Stimulated activated CD8-positive, alpha-beta memory T cell treated with anti-CD3 and anti-CD28 coated beads, Interleukin-4, amount 100 ng/mL, for 48 hours (primary cell): ENCODE measurements around the gene PAN3.

Experiments
- DNase-seq: peaks from one replicate; pipeline ENCODE4 v3.0.0-alpha.2; 2020

Gene PAN3

GRCh38 chr13:28229522-28230411, 91.4 kb downstream of the PAN3 start:
- DNase-seq = no peak

GRCh38 chr13:28231642-28232041, 93.3 kb downstream of the PAN3 start:
- DNase-seq = no peak

- no peak for DNase-seq
Measured at GRCh38 chr13:28237944-28238343, 99.6 kb downstream of the PAN3 start.

GRCh38 chr13:28239374-28239773, 101.0 kb downstream of the PAN3 start:
- DNase-seq = no peak

GRCh38 chr13:28245465-28245864, 107.1 kb downstream of the PAN3 start:
- no peak for DNase-seq

GRCh38 chr13:28246891-28247290, 108.5 kb downstream of the PAN3 start:
- DNase-seq = no peak

- no peak for DNase-seq
Measured at GRCh38 chr13:28248080-28248479, 109.7 kb downstream of the PAN3 start.

GRCh38 chr13:28250542-28250941, 112.2 kb downstream of the PAN3 start:
- DNase-seq = no peak

GRCh38 chr13:28251466-28251865, 113.1 kb downstream of the PAN3 start:
- DNase-seq = no peak

GRCh38 chr13:28252547-28252946, 114.2 kb downstream of the PAN3 start:
- DNase-seq = no peak

GRCh38 chr13:28257305-28257704, 119.0 kb downstream of the PAN3 start:
- DNase-seq = no peak

GRCh38 chr13:28258417-28258816, 120.1 kb downstream of the PAN3 start:
- no peak for DNase-seq

- no peak for DNase-seq
Measured at GRCh38 chr13:28267497-28267896, 129.2 kb downstream of the PAN3 start.

- no peak for DNase-seq
Measured at GRCh38 chr13:28268800-28269223, 130.5 kb downstream of the PAN3 start.

- no peak for DNase-seq
Measured at GRCh38 chr13:28271056-28271840, 132.9 kb downstream of the PAN3 start.

- no peak for DNase-seq
Measured at GRCh38 chr13:28273919-28274318, 135.6 kb downstream of the PAN3 start.

- no peak for DNase-seq
Measured at GRCh38 chr13:28282451-28282850, 144.1 kb downstream of the PAN3 start.

GRCh38 chr13:28283600-28283999, 145.3 kb downstream of the PAN3 start:
- DNase-seq = no peak

GRCh38 chr13:28286263-28286662, 147.9 kb downstream of the PAN3 start:
- no peak for DNase-seq

GRCh38 chr13:28297341-28297740, 159.0 kb downstream of the PAN3 start:
- no peak for DNase-seq

GRCh38 chr13:28299916-28300315, 161.6 kb downstream of the PAN3 start:
- no peak for DNase-seq

GRCh38 chr13:28301839-28302238, 163.5 kb downstream of the PAN3 start:
- no peak for DNase-seq

- no peak for DNase-seq
Measured at GRCh38 chr13:28306325-28306724, 168.0 kb downstream of the PAN3 start.

- DNase-seq = peak; percentile 38
Measured at GRCh38 chr13:28313579-28313978, 175.2 kb downstream of the PAN3 start.
